ENCODE results near the gene MCTP2.

GRCh38 chr15:94246016-94246415, 14.7 kb downstream of the MCTP2 start:
- TF ChIP-seq CTCF (IDR thresholded peaks at IDR 0.05) (no peak), POLR2AphosphoS5 (IDR thresholded peaks at IDR 0.05) (no peak), POLR2A (IDR thresholded peaks at IDR 0.05) (no peak)
